Stimulated activated CD8-positive, alpha-beta memory T cell treated with anti-CD3 and anti-CD28 coated beads, Interleukin-7, amount 100 ng/mL, for 24 hours (primary cell): ENCODE data around the gene RGPD5.
"Not testable (repeated sequence)": the region's sequence is repeated elsewhere in the genome, so short reads cannot be mapped to it uniquely, and the experiment has no call there.

ENCODE experiments used
- DNase-seq: peaks from one replicate; pipeline ENCODE4 v3.0.0-alpha.2; 2020; ENCODE audit warnings: low read depth

RGPD5 gene

GRCh38 chr2:109893736-109894135 is 99.6 kb downstream of the RGPD5 start:
- DNase-seq, result not testable (repeated sequence)

- DNase-seq, result not testable (repeated sequence)
These were observed 100.0 kb downstream of the RGPD5 start for GRCh38 chr2:109894141-109894540.

GRCh38 chr2:109895090-109895869 is 101.2 kb downstream of the RGPD5 start:
- not testable (repeated sequence) for DNase-seq

- DNase-seq, result not testable (repeated sequence)
These were observed 102.1 kb downstream of the RGPD5 start for GRCh38 chr2:109896212-109896611.

- not testable (repeated sequence) for DNase-seq
These were observed 103.8 kb downstream of the RGPD5 start for GRCh38 chr2:109897769-109898461.

- not testable (repeated sequence) for DNase-seq
These were observed 104.6 kb downstream of the RGPD5 start, which contains the start of gene LIMS3 for GRCh38 chr2:109898462-109899336. TSS of gene LIMS3 (plus strand) at chr2:109898688. CDS start at chr2:109898729, 41 bp downstream.

GRCh38 chr2:109905796-109906195 is 111.7 kb downstream of the RGPD5 start:
- DNase-seq, result not testable (repeated sequence)
